Pons (tissue), 1 donor: Measurements from ENCODE around the gene OR4F15.
"Not testable (repeated sequence)": the region's sequence is repeated elsewhere in the genome, so short reads cannot be mapped to it uniquely, and the experiment has no call there.

Source experiments
- DNase-seq: peaks from one replicate; pipeline ENCODE4 v3.0.0-alpha.2; 2016; ENCODE audit warnings: low spot score

The OR4F15 gene

GRCh38 chr15:101811902-101812301 lies at the start of gene OR4F15:
Gene OR4F15 (plus strand): TSS chr15:101812202. CDS start chr15:101818187, 5,985 bp downstream.
- no peak for DNase-seq

- DNase-seq = not testable (repeated sequence)
Observed at GRCh38 chr15:101764669-101765339, 47.2 kb upstream of the OR4F15 start.

- not testable (repeated sequence) for DNase-seq
Observed at GRCh38 chr15:101765340-101765671, 46.7 kb upstream of the OR4F15 start.

GRCh38 chr15:101765772-101766456 lies 46.1 kb upstream of the OR4F15 start:
- no peak for DNase-seq

GRCh38 chr15:101767083-101767640 lies 44.8 kb upstream of the OR4F15 start:
- not testable (repeated sequence) for DNase-seq

- no peak for DNase-seq
Observed at GRCh38 chr15:101772921-101773320, 39.1 kb upstream of the OR4F15 start.

- no peak for DNase-seq
Observed at GRCh38 chr15:101773496-101774100, 38.4 kb upstream of the OR4F15 start.

GRCh38 chr15:101775136-101775535 lies 36.9 kb upstream of the OR4F15 start:
- DNase-seq = no peak

GRCh38 chr15:101778576-101778975 lies 33.4 kb upstream of the OR4F15 start:
- DNase-seq = not testable (repeated sequence)

GRCh38 chr15:101780225-101780624 lies 31.8 kb upstream of the OR4F15 start:
- DNase-seq = not testable (repeated sequence)

GRCh38 chr15:101781928-101782327 lies 30.1 kb upstream of the OR4F15 start:
- no peak for DNase-seq

- no peak for DNase-seq
Observed at GRCh38 chr15:101784644-101785043, 27.4 kb upstream of the OR4F15 start.

- not testable (repeated sequence) for DNase-seq
Observed at GRCh38 chr15:101786422-101786821, 25.6 kb upstream of the OR4F15 start.

- DNase-seq = not testable (repeated sequence)
Observed at GRCh38 chr15:101788001-101788400, 24.0 kb upstream of the OR4F15 start.

- DNase-seq = not testable (repeated sequence)
Observed at GRCh38 chr15:101788503-101789269, 23.3 kb upstream of the OR4F15 start.

- not testable (repeated sequence) for DNase-seq
Observed at GRCh38 chr15:101790748-101791147, 21.3 kb upstream of the OR4F15 start.

- DNase-seq = not testable (repeated sequence)
Observed at GRCh38 chr15:101793981-101794380, 18.0 kb upstream of the OR4F15 start.

GRCh38 chr15:101795455-101795854 lies 16.5 kb upstream of the OR4F15 start:
- no peak for DNase-seq

- no peak for DNase-seq
Observed at GRCh38 chr15:101799665-101800064, 12.3 kb upstream of the OR4F15 start.

GRCh38 chr15:101801048-101801447 lies 11.0 kb upstream of the OR4F15 start:
- DNase-seq = no peak

- DNase-seq = no peak
Observed at GRCh38 chr15:101803209-101803608, 8.8 kb upstream of the OR4F15 start, which contains the start of gene OR4F6. Gene OR4F6 (plus strand): TSS chr15:101803509. CDS start chr15:101805720, 2,211 bp downstream.

GRCh38 chr15:101803676-101804075 lies 8.3 kb upstream of the OR4F15 start:
- no peak for DNase-seq
